Measurements from ENCODE around the gene EGF. TPM values are rescaled to one million over a fixed set of nuclear protein-coding genes. Genes with fewer than 3 reads are reported as not detected.
A peak's percentile ranks its signal among the peaks of the same experiment; 100 is the strongest.

The EGF gene
- total and polyA plus RNA-seq, 7 experiments from 2014 or later: 0.86 TPM; not detected in 6

- ATAC-seq (no peak), DNase-seq (no peak)
- Mint-ChIP-seq H3K27me3 (peaks cover 23 to 38% (median 27%) of the 10 kb centered on the region in 5 donors), H3K9me3 (no peaks in the 10 kb centered on the region), H3K27ac (no peak overlapping the region), H3K36me3 (no peaks in the 10 kb centered on the region), H3K4me3 (no peak overlapping the region), H3K4me1 (no peaks in the 10 kb centered on the region)
- H3K4me1 ChIP-seq (ENCODE audit: control insufficient read depth in 2 of 2, insufficient read depth in 2 of 2, low read length in 2 of 2): no peaks in the 10 kb centered on the region
- no peaks in the 10 kb centered on the region for H3K36me3 ChIP-seq (ENCODE audit: control insufficient read depth in 2 of 3, insufficient read depth in 3 of 3, low read length in 3 of 3)
- POLR2A ChIA-PET: no interaction called here
- H3K9me3 ChIP-seq (ENCODE audit: control insufficient read depth in 2 of 3, low read length in 3 of 3): no peaks in the 10 kb centered on the region
- intact Hi-C loops (cut with micrococcal nuclease): no loop called here
- no peak overlapping the region for H3K4me3 ChIP-seq (ENCODE audit: low read length)
- no peaks in the 10 kb centered on the region for H3K27me3 ChIP-seq (ENCODE audit: control insufficient read depth in 2 of 2, insufficient read depth in 2 of 2, low read length in 2 of 2)
- no peak overlapping the region for H3K27ac ChIP-seq (ENCODE audit: low read depth, low read length)
- CTCF ChIA-PET: no interaction called here
These were observed 1.6 kb downstream of the EGF start for GRCh38 chr4:109914322-109914721.

GRCh38 chr4:109915385-109916026 lies 2.8 kb downstream of the EGF start:
- Mint-ChIP-seq H3K9me3 (no peaks in the 10 kb centered on the region), H3K4me3 (no peak overlapping the region), H3K36me3 (no peaks in the 10 kb centered on the region), H3K4me1 (no peaks in the 10 kb centered on the region), H3K27me3 (peaks cover 20 to 34% (median 30%) of the 10 kb centered on the region in 5 donors), H3K27ac (no peak overlapping the region)
- H3K27ac ChIP-seq (ENCODE audit: low read depth, low read length): no peak overlapping the region
- POLR2A ChIA-PET: no interaction called here
- intact Hi-C loops (cut with micrococcal nuclease): no loop called here
- DNase-seq: no peak
- no peak for ATAC-seq
- CTCF ChIA-PET: interaction anchor here (0.6 to 0.8 kb wide), 2 partner anchors 9 to 54 kb away, joined by 3 to 6 read pairs; no protein-coding TSS in a partner anchor
- no peaks in the 10 kb centered on the region for H3K27me3 ChIP-seq (ENCODE audit: control insufficient read depth in 2 of 2, insufficient read depth in 2 of 2, low read length in 2 of 2)
- H3K4me3 ChIP-seq (ENCODE audit: low read length): no peak overlapping the region
- H3K4me1 ChIP-seq (ENCODE audit: control insufficient read depth in 2 of 2, insufficient read depth in 2 of 2, low read length in 2 of 2): no peaks in the 10 kb centered on the region
- no peaks in the 10 kb centered on the region for H3K36me3 ChIP-seq (ENCODE audit: control insufficient read depth in 2 of 3, insufficient read depth in 3 of 3, low read length in 3 of 3)
- no peaks in the 10 kb centered on the region for H3K9me3 ChIP-seq (ENCODE audit: control insufficient read depth in 2 of 3, low read length in 3 of 3)

- Histone ChIP-seq H3K4me1 (ENCODE audit: control insufficient read depth in 2 of 2, insufficient read depth in 2 of 2, low read length in 2 of 2) (no peaks in the 10 kb centered on the region), H3K27me3 (ENCODE audit: control insufficient read depth in 2 of 2, insufficient read depth in 2 of 2, low read length in 2 of 2) (no peaks in the 10 kb centered on the region), H3K4me3 (ENCODE audit: low read length) (no peak overlapping the region), H3K36me3 (ENCODE audit: control insufficient read depth in 2 of 3, insufficient read depth in 3 of 3, low read length in 3 of 3) (no peaks in the 10 kb centered on the region), H3K27ac (ENCODE audit: low read depth, low read length) (no peak overlapping the region), H3K9me3 (ENCODE audit: control insufficient read depth in 2 of 3, low read length in 3 of 3) (no peaks in the 10 kb centered on the region)
- H3K4me1 Mint-ChIP-seq: no peaks in the 10 kb centered on the region
- ATAC-seq: no peak
- H3K36me3 Mint-ChIP-seq: no peaks in the 10 kb centered on the region
- intact Hi-C loops (cut with micrococcal nuclease): no loop called here
- CTCF ChIA-PET: interaction anchor here (0.6 to 0.8 kb wide), 2 partner anchors 9 to 54 kb away, joined by 3 to 6 read pairs; no protein-coding TSS in a partner anchor
- no peak for DNase-seq
- peaks cover 23 to 34% (median 30%) of the 10 kb centered on the region in 5 donors for H3K27me3 Mint-ChIP-seq
- no peaks in the 10 kb centered on the region for H3K9me3 Mint-ChIP-seq
- H3K27ac Mint-ChIP-seq: no peak overlapping the region
- no peak overlapping the region for H3K4me3 Mint-ChIP-seq
- POLR2A ChIA-PET: no interaction called here
These were observed 3.3 kb downstream of the EGF start for GRCh38 chr4:109916027-109916409.

- DNase-seq: no peak
- no peak for ATAC-seq
- Mint-ChIP-seq H3K27ac (no peak overlapping the region), H3K36me3 (no peaks in the 10 kb centered on the region), H3K27me3 (peaks cover 0 to 9% (median 3%) of the 10 kb centered on the region in 5 donors), H3K9me3 (no peaks in the 10 kb centered on the region), H3K4me1 (peaks cover 0 to 3% (median 0%) of the 10 kb centered on the region in 7 donors), H3K4me3 (no peak overlapping the region)
- Histone ChIP-seq H3K36me3 (ENCODE audit: control insufficient read depth in 2 of 3, insufficient read depth in 3 of 3, low read length in 3 of 3) (no peaks in the 10 kb centered on the region), H3K4me3 (ENCODE audit: low read length) (no peak overlapping the region), H3K4me1 (ENCODE audit: control insufficient read depth in 2 of 2, insufficient read depth in 2 of 2, low read length in 2 of 2) (no peaks in the 10 kb centered on the region), H3K9me3 (ENCODE audit: control insufficient read depth in 2 of 3, low read length in 3 of 3) (no peaks in the 10 kb centered on the region), H3K27ac (ENCODE audit: low read depth, low read length) (no peak overlapping the region), H3K27me3 (ENCODE audit: control insufficient read depth in 2 of 2, insufficient read depth in 2 of 2, low read length in 2 of 2) (no peaks in the 10 kb centered on the region)
- ChIA-PET POLR2A (no interaction called here), CTCF (no interaction called here)
- intact Hi-C loops (cut with micrococcal nuclease): no loop called here
These were observed 8.7 kb downstream of the EGF start for GRCh38 chr4:109921384-109921808.

- Mint-ChIP-seq H3K9me3 (no peaks in the 10 kb centered on the region), H3K27me3 (peaks cover 0 to 7% (median 0%) of the 10 kb centered on the region in 5 donors), H3K27ac (no peak overlapping the region), H3K36me3 (no peaks in the 10 kb centered on the region), H3K4me1 (peaks cover 0 to 3% (median 0%) of the 10 kb centered on the region in 7 donors), H3K4me3 (no peak overlapping the region)
- POLR2A ChIA-PET: no interaction called here
- Histone ChIP-seq H3K9me3 (ENCODE audit: control insufficient read depth in 2 of 3, low read length in 3 of 3) (no peaks in the 10 kb centered on the region), H3K27me3 (ENCODE audit: control insufficient read depth in 2 of 2, insufficient read depth in 2 of 2, low read length in 2 of 2) (no peaks in the 10 kb centered on the region), H3K4me1 (ENCODE audit: control insufficient read depth in 2 of 2, insufficient read depth in 2 of 2, low read length in 2 of 2) (no peaks in the 10 kb centered on the region), H3K36me3 (ENCODE audit: control insufficient read depth in 2 of 3, insufficient read depth in 3 of 3, low read length in 3 of 3) (no peaks in the 10 kb centered on the region), H3K27ac (ENCODE audit: low read depth, low read length) (no peak overlapping the region), H3K4me3 (ENCODE audit: low read length) (no peak overlapping the region)
- intact Hi-C loops (cut with micrococcal nuclease): no loop called here
- ATAC-seq (no peak), DNase-seq (no peak)
- CTCF ChIA-PET: interaction anchor here (1.0 kb wide), 1 partner anchor 9 kb away, joined by 6 read pairs; no protein-coding TSS in a partner anchor
These were observed 12.7 kb downstream of the EGF start for GRCh38 chr4:109925396-109925795.

GRCh38 chr4:109928327-109929045 lies 15.8 kb downstream of the EGF start:
- DNase-seq (no peak), ATAC-seq (no peak)
- H3K4me1 ChIP-seq (ENCODE audit: control insufficient read depth in 2 of 2, insufficient read depth in 2 of 2, low read length in 2 of 2): no peaks in the 10 kb centered on the region
- H3K27me3 ChIP-seq (ENCODE audit: control insufficient read depth in 2 of 2, insufficient read depth in 2 of 2, low read length in 2 of 2): no peaks in the 10 kb centered on the region
- no peak overlapping the region for H3K4me3 ChIP-seq (ENCODE audit: low read length)
- CTCF ChIA-PET: no interaction called here
- H3K9me3 ChIP-seq (ENCODE audit: control insufficient read depth in 2 of 3, low read length in 3 of 3): no peaks in the 10 kb centered on the region
- H3K36me3 ChIP-seq (ENCODE audit: control insufficient read depth in 2 of 3, insufficient read depth in 3 of 3, low read length in 3 of 3): no peaks in the 10 kb centered on the region
- peaks cover 0 to 3% (median 0%) of the 10 kb centered on the region in 7 donors for H3K4me1 Mint-ChIP-seq
- no peaks in the 10 kb centered on the region for H3K27me3 Mint-ChIP-seq
- POLR2A ChIA-PET: interaction anchor here (0.7 kb wide), 1 partner anchor 1005 kb away, joined by 3 read pairs; no protein-coding TSS in a partner anchor
- no peak overlapping the region for H3K27ac Mint-ChIP-seq
- intact Hi-C loops (cut with micrococcal nuclease): no loop called here
- H3K9me3 Mint-ChIP-seq: no peaks in the 10 kb centered on the region
- no peaks in the 10 kb centered on the region for H3K36me3 Mint-ChIP-seq
- H3K4me3 Mint-ChIP-seq: no peak overlapping the region
- no peak overlapping the region for H3K27ac ChIP-seq (ENCODE audit: low read depth, low read length)

- peak overlapping the region in 1 of 9 donors; percentile 8 for H3K27ac Mint-ChIP-seq
These were observed 17.8 kb downstream of the EGF start for GRCh38 chr4:109930464-109930863.

More at GRCh38 chr4:109930464-109930863, 17.8 kb downstream of the EGF start:
- DNase-seq: no peak
- H3K9me3 Mint-ChIP-seq: no peaks in the 10 kb centered on the region
- ATAC-seq: no peak
- H3K27me3 Mint-ChIP-seq: no peaks in the 10 kb centered on the region
- CTCF ChIA-PET: no interaction called here
- no peaks in the 10 kb centered on the region for H3K36me3 Mint-ChIP-seq
- no peaks in the 10 kb centered on the region for H3K36me3 ChIP-seq (ENCODE audit: control insufficient read depth in 2 of 3, insufficient read depth in 3 of 3, low read length in 3 of 3)
- H3K4me1 ChIP-seq (ENCODE audit: control insufficient read depth in 2 of 2, insufficient read depth in 2 of 2, low read length in 2 of 2): no peaks in the 10 kb centered on the region
- POLR2A ChIA-PET: no interaction called here
- no peaks in the 10 kb centered on the region for H3K9me3 ChIP-seq (ENCODE audit: control insufficient read depth in 2 of 3, low read length in 3 of 3)
- no peaks in the 10 kb centered on the region for H3K27me3 ChIP-seq (ENCODE audit: control insufficient read depth in 2 of 2, insufficient read depth in 2 of 2, low read length in 2 of 2)
- no peak overlapping the region for H3K27ac ChIP-seq (ENCODE audit: low read depth, low read length)
- H3K4me3 Mint-ChIP-seq: no peak overlapping the region
- no peak overlapping the region for H3K4me3 ChIP-seq (ENCODE audit: low read length)
- H3K4me1 Mint-ChIP-seq: no peaks in the 10 kb centered on the region
- intact Hi-C loops (cut with micrococcal nuclease): no loop called here
